CD4-positive, alpha-beta T cell treated with Interleukin-1 beta for 1 hour (primary cell): ENCODE measurements around the gene ABCE1.

Source experiments
- DNase-seq, 2 donors: peaks; one replicate each; pipeline ENCODE4 v3.0.0-alpha.2; 2020 to 2022

The ABCE1 gene

DNA sequence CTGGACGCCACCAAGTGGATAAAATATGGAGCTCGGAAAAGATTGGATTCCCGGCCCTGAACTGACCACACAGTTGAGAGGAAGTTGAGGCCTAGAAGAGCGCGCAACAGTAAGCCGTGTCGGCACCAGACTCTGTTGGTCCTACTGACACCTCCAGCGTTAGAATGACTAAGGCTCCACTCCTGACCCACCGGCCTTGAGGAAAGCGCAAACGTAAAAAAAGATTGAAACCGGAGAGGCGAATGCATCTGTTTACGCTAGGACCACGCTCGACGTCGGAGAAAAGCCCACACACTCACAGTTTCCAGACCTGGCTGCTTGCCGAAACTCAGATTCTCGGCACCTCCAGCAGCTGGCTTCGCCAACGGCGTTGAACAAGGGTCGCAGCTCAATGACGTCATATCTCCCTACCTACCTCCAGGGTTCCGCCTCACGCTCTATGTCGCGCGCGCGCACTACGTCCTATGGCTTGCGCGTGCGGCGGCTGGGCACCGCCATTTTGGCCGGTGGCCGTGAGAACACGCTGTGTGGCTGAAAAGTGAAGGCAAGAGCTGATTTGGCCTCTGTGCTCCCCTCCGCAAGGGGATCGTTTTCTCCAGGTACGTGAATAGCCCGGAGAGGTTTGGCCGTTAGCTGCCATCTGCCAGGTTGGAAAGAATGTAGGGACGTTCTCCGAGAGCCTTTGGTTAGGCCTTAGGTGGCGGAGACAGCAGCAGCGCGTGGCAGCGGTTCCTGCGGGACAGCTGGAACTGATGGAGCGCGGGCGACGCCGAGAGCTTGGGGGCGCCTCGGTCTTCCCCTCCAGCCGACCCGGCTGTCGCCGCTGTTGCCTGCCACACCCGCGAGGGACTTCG is at the start of gene ABCE1, which contains the start of gene ANAPC10:
Gene ABCE1, plus strand, starts transcription at position 491 of the 854 bp plus-strand sequence. CDS start 6,102 bp downstream, outside the sequence.
Gene ANAPC10, minus strand, starts transcription at position 376 of the 854 bp plus-strand sequence. CDS start 2,097 bp downstream, outside the sequence.
- DNase-seq: peak; percentile 95

DNA sequence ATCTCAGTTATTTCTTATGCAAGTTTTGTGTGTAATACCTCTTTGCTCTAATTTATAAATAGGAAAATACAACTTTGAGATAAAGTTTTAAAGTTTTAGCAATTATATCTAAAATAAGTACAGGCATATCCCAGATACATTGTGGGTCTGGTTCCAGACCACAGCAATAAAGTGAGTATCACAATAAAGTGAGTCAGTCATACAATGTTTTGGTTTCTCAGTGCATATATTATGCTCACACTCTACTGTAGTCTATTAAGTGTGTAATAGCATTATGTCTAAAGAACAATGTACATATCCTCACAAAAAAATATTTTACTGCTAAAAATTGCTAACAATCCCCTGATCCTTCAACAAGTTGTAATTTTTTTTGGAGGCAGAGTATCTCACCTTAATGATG is 49.3 kb upstream of the ABCE1 start:
- no peak for DNase-seq

DNA sequence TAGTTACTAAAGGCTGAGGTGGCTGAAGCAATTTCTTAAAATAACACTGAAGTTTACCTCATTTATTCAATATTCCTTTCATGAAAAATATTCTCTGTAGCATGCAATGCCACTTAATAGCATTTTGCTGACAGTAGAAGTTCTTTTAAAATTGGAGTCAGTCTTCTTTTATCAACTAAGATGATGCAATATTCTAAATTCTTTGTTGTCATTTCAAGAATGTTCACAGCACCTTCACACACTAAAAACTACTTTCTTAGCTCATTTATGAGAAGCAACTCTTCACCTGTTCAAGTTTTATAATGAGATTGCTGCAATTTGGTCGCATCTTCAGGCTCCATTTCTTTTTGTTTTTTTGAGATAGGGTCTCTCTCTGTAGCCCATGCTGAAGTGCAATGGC is 48.9 kb upstream of the ABCE1 start:
- no peak for DNase-seq

DNA sequence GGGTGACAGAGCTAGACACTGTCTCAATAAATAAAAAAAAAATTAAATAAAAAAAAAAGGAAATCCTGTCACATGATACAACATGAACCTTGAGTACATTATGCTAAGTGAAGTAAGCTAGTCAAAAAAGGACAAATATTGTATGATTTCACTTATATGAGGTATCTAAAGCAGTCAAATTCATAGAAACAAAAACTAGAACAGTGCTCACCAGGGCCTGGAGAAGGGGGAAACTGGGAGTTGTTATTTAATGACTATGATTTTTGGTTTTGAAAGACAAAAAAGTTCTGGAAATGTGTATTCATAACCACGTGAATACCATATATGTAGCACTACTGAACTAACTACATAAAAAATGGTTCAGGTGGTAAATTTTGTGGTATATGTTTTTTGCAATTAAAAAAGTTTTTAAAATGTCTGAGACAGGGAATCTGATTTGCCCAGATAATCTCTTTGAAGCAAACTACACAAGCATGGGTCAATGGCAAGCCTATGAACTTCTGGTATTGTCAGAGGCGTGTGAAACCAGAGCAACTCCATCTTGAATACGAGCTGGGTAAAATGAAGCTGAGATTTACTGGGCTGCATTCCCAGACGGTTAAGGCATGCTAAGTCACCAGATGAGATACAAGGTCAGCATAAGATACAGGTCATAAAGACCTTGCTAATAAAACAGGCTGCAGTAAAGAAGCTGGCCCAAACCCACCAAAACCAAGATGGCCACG is 42.4 kb upstream of the ABCE1 start:
- no peak for DNase-seq

DNA sequence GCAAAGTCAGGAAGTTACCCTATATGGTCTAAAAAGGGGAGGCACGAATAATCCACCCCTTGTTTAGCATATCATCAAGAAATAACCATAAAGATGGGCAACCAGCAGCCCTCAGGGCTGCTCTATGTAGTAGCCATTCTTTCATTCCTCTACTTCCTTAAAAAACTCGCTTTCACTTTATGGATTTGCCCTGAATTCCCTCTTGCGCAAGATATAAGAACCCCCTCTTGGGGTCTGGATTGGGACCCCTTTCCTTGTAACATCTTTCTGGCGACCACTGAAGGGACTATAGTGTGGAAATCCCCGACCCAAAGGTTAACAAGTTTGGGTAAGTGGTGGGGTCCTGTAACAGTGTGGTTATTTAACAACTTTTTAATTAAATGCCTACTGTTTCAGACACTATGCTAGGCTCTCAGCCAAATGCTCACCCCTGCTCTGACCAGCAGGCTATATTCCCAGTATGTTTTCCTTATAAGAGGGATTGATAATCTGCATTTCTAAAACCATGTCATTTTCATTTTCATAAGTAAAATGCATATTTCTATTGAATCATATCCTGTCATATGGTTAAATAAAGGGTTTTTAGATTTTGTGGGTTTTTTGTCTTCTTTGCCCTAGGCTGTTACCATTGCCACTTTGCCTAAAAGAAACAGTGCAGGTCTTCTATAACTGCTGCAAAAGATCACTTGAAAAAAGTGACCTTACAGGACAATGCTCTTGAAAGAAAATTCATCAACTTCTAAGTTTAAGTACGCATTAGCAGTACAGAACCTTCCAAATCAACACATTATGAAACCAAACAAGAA is 41.6 kb upstream of the ABCE1 start:
- no peak for DNase-seq

DNA sequence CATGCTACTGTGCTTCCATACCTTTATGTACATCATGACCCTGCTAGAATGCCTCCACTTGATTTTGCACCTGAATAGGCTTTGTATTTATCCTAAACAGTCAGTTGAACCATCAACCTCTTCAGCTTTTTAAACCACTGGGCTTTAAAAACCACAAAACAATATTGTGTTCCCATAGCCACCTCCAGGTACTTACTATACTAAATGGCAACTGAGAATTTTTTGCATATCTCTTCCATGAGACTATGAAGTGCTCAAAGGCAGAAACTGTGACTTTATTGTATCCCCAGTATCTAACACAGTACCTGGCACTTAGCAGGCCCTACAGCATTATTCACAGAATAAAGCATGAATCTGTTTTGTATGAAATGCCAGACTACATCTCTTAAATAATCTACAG is 39.9 kb upstream of the ABCE1 start:
- DNase-seq: no peak

DNA sequence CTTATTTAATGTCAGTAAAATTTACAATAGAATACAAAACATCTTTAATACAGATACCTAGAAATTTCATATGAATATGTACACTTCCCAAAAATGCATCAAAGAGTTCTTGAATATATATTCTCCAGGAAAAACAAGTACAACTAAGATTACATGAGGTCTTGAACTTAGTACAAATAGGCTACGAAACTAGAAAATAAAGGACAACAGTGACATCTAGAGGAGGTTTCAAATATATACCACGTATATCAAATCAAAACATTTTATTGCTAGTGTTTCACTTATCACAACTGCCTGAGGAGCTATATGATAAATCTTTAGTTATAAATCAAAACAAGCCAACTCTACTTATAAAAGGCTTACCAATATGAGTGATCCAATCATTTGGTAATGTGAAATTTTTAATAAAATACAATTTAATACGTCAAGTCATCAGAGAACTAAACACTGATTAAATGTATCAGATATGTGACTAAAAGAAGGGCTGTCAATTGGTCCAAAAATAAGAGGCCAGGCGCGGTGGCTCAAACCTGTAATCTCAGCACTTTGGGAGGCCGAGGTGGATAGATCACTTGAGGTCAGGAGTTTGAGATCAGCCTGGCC is 36.7 kb upstream of the ABCE1 start:
- peak in 1 of 2 donors; percentile 50 for DNase-seq

DNA sequence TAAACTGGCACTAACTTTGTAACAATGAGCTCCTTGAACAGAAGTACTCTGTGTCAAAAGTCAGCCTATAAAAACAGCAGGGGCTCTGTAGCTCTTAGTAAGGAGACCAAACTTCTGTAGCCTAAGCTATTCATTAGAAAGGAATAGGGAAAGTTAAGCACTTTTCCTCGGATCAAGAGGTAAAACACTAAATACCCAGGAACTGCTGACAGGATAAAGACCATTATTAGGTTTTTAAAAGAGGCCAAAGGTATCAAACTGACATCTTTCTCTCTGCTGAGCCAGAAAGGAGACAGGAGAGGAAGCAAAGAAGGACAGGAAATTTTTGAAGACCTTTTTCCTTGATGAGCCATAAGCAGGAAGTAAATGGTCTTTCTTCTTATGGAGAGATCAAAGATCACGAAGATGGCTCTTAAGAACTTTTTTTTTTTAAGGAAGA is 32.0 kb upstream of the ABCE1 start:
- no peak for DNase-seq

DNA sequence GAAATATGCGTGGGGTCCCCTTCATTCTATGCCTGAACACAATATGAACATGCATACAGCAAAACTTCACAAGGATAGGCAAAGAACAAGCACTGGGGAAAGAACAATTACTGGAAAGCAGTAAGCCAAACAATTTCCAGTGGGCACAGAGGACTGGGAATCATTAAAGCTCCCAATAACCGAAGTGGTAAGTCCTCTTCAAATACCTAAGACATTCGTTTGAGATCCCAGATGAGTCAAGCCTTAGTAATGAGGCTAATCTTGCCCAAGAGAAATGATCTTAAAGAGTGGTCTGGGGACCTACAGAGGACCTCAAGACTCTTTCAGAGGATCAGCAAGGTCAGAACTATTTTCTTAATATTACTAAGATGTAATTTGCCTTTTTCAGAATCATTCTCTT is 28.8 kb upstream of the ABCE1 start:
- no peak for DNase-seq

DNA sequence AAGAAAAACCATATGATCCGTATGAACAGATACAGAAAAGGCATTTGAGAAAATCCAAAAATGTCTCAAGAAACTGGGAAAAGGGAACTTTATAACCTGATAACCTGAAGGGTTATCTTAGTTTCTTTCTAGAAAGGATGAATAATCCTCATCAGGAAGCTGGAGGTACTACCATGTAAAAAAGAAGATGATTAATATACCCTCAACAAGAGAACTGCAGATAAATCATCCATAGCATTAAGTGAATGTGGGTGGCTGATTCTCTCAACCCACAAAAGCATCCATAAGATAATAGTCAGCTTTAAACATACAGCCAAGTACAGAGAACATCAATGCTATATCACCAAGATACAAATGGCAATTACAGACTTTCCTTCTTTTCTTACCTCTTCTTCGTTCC is 26.6 kb upstream of the ABCE1 start:
- DNase-seq: no peak

DNA sequence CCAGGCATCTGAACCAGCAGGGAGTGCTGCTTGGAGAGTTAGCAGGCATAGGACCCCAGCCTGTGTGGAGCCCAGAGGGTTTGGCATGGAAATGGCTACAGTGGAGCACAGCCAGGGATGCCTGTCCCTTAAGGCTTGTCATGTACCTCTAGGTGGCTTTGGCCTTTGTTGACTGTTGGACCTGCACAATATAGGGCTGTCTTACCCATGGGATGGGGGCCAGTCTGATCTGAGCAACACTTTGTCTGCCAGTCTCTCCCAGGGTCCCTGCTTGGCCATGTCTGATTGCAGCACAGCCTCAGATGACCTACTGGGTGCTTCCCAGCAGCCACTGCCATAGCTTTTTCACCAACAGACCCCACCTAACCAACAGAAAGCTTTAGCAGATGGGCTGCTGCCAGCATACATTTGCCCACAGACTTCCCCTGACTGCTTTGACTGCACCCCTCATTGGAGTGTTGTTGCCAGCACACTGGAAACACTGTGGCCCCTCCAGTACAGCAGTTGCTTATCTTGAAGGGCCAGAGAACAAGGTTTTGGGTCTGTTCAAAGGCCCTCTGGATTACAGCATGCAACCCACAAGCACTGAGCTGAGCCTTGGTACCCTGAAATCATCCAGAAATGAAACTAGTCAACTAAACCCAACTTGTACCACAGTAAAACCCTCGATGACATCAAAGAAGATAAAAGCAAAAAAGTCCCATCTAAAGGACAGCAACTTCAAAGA is 22.2 kb upstream of the ABCE1 start:
- DNase-seq: no peak

DNA sequence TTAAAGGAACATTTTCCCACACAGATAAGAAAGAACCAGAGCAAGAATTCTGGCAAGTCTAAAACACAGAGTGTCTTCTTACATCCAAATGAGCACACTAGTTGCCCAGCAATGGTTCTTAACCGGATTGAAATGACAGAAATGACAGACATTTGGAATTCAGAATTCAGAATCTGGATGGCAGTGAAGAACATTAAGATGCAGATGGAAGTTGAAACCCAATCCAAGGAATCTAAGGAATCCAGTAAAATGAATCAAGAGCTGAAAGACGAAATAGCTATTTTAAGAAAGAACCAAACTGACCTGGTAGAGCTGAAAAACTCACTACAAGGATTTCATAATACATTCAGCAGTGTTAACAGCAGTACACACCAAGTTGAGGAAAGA is 21.6 kb upstream of the ABCE1 start:
- DNase-seq: no peak

DNA sequence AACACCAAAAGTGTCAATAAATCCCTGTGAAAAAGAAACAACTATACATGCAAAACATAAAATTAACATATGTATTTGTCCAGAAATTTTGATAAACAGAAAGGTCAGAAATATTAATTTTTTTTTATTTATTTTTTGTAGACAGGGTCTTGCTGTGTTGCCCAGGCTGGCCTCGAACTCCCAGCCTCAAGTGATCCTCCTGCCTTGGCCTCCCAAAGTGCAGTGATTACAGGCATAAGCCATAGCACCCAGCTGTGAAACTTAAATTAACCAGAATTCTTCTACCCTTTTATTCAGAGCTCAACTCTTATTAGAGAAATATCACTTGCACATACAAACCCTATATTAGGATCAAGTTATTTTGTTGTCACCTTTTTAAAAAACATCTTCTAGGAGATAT is 16.4 kb upstream of the ABCE1 start:
- no peak for DNase-seq

DNA sequence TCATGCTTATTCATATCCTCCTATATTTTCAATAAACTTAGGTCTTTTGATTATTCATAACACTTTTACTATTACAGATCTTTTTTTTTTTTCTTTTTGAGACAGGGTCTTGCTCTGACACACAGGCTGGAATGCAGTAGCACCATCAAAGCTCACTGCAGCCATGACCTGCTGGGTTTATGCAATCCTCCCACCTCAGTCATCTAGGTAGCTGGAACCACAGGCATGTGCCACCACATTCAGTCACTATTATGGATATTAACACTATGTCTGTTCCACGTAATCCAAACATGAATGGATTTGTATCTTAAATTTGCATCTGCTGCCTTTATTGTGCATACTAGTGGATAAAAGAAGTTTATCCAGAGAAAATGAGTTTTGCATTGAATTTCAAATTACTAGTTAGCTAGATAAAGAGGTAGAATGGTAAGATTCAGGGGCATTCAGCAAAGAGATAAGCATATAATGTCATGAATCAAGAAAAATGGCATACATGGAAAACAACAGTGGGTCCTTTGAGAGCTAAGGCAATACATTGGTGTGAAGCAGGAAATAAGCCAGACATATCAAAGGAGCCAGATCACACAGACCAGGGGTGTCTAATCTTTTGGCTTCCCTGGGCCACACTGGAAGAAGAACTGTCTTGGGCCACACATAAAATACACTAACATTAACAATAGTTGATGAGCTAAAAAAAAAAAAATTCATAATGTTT is 14.1 kb upstream of the ABCE1 start:
- no peak for DNase-seq

DNA sequence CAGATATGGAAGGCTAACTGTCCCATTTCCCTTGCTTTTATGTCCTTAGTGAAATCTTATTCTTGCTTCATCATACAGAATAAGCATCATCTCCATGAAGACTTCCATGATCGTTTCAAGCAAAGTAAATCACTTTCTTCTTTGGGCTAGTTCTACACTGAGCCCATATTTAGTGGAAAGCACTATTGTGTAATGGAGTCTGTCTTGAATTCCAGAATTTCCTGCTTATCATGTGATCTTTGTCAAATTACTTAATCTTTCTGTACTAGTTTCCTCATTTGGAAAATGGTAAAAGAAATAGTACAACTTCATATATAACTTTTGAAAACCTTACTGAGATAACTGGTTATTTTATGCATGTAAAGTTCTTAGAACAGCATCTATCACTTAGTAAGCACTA is 7.7 kb upstream of the ABCE1 start:
- no peak for DNase-seq

DNA sequence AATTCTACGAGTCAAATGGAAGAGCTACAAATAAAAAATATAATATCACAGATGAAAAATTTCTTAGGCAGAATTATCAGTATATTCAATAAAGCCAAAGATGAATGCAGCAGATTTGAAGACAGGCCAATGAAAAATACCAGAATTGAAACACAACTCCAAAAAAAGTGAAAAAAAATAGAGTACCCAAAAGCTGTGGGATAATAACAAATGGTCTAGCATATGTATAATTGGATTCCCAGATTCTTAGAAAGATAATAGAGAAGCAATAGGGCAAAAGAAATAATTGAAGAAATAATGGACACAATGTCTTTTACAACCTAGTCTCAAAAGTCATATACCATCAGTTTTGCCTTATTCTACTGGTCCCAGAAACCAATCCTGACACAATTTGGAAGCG is 4.5 kb upstream of the ABCE1 start:
- DNase-seq: no peak

DNA sequence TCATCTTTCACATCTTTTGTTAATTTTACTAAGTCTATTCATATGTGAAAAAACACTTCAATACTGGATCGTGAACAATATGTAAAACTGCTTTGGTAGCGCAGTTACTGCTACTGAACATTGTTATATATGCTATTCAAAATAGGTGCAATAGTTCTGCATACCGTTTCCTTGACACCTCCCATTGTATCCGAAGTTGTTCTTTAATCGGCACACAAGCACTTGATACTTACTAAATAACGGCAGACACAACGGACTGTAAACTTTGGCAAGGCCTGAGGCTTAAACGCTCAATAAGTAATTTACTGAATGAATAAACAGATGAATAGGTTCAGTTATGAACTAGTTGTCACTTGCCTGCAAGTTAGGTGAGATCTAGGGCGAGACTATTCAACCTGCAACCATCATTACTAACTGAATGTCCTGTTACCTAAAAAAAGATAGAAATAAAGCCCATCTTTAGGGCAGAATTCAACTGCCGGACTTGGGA is 735 bp upstream of the ABCE1 start:
- DNase-seq: no peak

DNA sequence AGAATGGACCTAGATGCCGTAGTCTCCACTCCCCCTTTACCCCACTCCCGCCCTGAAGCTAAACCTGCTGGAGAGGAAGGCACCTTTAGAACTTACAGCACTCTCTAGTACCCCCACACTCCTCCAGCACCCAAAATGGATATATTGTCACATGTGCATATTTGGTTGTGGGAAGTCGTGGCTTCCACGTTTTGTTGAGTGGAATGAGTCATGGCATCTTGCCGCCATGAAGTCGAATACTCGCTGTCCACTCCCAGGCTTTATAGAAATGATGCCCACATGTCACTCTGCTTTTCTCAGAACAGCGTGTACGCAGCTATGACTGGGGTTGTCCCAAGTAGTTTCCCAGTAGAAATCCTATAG is 545 bp downstream of the ABCE1 start:
- peak; percentile 45 to 55 for DNase-seq

DNA sequence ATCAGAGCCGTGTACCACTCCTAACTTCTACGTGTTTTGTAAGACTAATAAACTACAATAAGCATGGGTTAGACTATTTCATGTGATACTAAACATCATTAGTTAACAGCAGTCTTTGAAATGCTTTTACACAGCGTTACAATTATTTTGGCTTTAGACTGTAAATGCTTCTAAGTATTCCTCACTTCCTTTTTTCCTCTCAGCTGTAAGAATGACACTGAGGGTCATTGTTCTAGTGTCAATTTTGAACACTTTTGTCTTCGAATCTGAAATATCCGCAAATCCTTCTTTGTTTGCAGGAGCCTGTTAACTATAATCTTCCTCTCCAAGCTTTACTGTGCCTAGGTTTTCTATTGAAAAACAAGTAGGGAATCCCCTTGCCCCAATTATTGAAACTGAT is 1.5 kb downstream of the ABCE1 start:
- DNase-seq: no peak

DNA sequence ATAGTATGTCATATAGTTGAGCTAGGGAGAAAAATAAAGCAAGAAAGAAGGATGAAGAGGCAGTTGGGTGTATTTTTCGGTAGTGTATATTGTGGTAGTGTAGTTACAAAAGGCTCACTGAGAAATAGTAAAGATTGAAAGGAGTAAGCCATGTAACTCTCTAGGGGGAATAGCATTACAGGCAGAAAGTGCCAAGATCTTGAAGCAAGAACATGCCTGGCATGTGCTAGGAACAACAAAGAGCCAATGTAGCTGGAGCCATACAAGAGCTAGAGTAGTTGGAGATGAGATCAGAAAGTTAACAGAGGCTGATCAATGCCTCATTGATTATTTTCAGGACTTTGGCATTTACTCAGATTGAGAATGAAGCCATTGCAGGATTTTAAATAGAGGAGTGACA is 3.0 kb downstream of the ABCE1 start:
- no peak for DNase-seq

DNA sequence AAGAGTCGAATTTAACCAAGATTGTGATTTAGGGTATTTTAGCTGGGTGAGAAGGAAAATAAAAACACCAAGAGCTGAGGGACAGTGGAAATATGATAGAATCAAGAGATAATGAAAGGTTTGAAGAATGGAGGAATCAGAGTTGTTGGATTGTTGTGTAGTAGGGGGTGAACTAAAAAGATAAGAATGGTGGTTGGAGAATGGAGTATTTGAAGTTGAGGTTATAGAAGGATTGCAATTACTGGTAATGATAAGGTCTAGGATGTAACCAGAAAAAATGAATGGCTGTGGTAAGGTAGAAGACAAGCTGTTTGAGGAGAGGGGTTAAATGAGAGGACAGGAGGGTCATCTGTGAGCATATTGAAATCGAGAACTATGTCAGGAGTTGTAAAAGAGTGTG is 4.5 kb downstream of the ABCE1 start:
- DNase-seq: no peak
